ENCODE data around the gene CAPN14. TPM values are rescaled to one million over a fixed set of nuclear protein-coding genes. Genes with fewer than 3 reads are reported as not detected.

Gene CAPN14
- total RNA-seq, 4 donors from 2014 or later, result 0.13 to 1.3 (median 0.54) TPM

- TF ChIP-seq POLR2A (IDR thresholded peaks at IDR 0.05), result no peak
- no peak for TF ChIP-seq CTCF (IDR thresholded peaks at IDR 0.05)
- no peak overlapping the region for H3K4me3 ChIP-seq (ENCODE audit: low read depth, poor library complexity, severe bottlenecking)
- WGBS, 2 donors, result 51 to 60% methylated on average over 13 of the region's 13 CpGs
- intact Hi-C loops (cut with DNase I; ENCODE audit: low total_unique reads), result no loop called here
- no peak for DNase-seq (ENCODE audit: low spot score in 2 of 2)
Observed at GRCh38 chr2:31253356-31254131, 36.2 kb upstream of the CAPN14 start.

DNA sequence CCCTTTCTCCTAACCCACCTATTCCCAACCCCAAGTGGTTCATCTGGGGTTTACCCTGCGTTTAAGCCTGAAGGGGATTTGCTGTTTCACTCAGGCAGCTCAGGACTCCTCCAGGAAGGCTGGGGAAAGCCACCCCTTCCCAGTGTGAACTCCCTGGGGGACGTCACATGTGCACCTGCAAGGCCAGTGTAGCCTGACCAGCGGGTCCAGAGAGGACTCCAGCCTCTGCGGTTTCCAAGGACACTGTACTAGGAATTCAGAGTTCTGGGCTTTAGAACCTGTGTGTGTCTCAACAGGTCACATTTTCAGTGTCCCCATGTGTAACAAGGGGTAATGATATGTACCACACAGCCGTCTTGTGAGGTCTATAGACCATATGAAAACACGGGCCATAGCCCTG is 34.5 kb upstream of the CAPN14 start:
- TF ChIP-seq CTCF (IDR thresholded peaks at IDR 0.05), result no peak
- no peak for TF ChIP-seq POLR2A (IDR thresholded peaks at IDR 0.05)
- no peak overlapping the region for H3K4me3 ChIP-seq (ENCODE audit: low read depth, poor library complexity, severe bottlenecking)
- intact Hi-C loops (cut with DNase I; ENCODE audit: low total_unique reads), result no loop called here
- 91 to 93% methylated on average over 6 of the region's 6 CpGs for WGBS, 2 donors
- no peak for DNase-seq (ENCODE audit: low spot score in 2 of 2)

GRCh38 chr2:31251018-31251417 is 33.7 kb upstream of the CAPN14 start:
- TF ChIP-seq POLR2A (IDR thresholded peaks at IDR 0.05) (no peak), CTCF (IDR thresholded peaks at IDR 0.05) (no peak)
- no peak for DNase-seq (ENCODE audit: low spot score in 2 of 2)
- no peak overlapping the region for H3K4me3 ChIP-seq (ENCODE audit: low read depth, poor library complexity, severe bottlenecking)
- intact Hi-C loops (cut with DNase I; ENCODE audit: low total_unique reads), result no loop called here
- WGBS, 2 donors, result 83 to 90% methylated on average over 3 of the region's 3 CpGs

DNA sequence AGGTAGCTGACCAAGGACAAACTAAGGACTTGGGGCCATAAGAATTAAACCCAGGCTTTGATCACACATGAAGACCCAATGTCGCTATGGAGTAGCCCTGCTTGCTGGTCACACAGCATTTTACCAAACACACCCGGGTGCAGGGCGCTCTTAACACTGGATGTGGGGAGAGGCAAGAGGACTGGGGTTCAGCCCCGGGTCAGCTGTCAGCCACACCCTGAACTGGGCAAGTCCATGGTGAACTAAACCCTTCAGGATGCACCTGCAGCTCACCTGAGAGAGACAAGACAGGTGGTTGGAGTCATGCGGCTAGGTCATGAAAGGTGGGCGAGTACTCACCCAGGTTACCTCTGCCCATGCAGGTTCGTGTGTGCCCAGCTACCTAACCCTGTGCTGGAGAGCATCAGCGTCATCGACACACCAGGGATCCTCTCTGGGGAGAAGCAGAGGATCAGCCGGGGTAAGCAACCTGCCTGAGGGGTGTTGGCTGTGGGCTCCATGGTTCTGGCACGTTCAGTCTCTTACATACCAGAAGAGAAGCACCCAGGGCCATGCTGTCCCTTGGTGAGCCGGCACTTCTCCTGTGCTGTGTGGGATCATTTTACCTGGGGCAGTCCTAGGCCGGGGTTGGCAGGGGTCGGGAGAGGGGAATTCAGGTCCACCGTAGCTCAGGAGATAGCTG is 31.8 kb upstream of the CAPN14 start:
- no peak overlapping the region for H3K4me3 ChIP-seq (ENCODE audit: low read depth, poor library complexity, severe bottlenecking)
- intact Hi-C loops (cut with DNase I; ENCODE audit: low total_unique reads), result no loop called here
- DNase-seq (ENCODE audit: low spot score in 2 of 2), result peak in 1 of 2 donors; percentile 78
- no peak for TF ChIP-seq CTCF (IDR thresholded peaks at IDR 0.05)
- no peak for TF ChIP-seq POLR2A (IDR thresholded peaks at IDR 0.05)
- 76 to 84% methylated on average over 15 of the region's 15 CpGs for WGBS, 2 donors

DNA sequence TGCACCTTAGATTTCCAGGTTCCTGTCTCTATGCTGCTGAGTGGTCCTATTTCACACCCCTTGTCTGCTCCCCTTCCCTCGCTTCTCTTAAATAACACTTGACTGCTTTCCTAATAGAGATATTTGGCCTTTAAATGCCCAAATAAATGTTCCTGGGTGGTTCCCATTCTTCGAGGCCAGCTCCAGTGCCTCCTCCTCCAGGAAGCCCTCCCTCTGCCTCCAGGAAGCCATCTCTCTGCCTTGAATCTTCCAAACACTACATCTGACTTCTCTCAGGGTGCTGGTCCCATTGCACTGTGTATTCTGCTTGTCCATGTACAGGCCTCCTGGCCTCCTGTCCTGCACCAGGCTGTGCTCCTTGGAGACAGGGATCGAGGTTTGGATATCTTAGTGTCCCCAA is 30.8 kb upstream of the CAPN14 start:
- no peak for DNase-seq (ENCODE audit: low spot score in 2 of 2)
- H3K4me3 ChIP-seq (ENCODE audit: low read depth, poor library complexity, severe bottlenecking), result no peak overlapping the region
- TF ChIP-seq POLR2A (IDR thresholded peaks at IDR 0.05), result no peak
- TF ChIP-seq CTCF (IDR thresholded peaks at IDR 0.05), result no peak
- WGBS, 2 donors, result 80 to 95% methylated on average over 3 of the region's 3 CpGs
- intact Hi-C loops (cut with DNase I; ENCODE audit: low total_unique reads), result no loop called here

All from lower leg skin (tissue), 4 donors.